K562 treated with DMSO at 1 percent for 12 hours (cell line): ENCODE data around the gene PREPL. TPM values are rescaled to one million over a fixed set of nuclear protein-coding genes. Genes with fewer than 3 reads are reported as not detected.

ENCODE experiments used
- total RNA-seq: library from RNA; unstranded; fragments of 300-600 nt; gene quantifications from 2 replicates; pipeline ENCODE4 v1.2.3, GENCODE V29; 2022; ENCODE audit not compliant: insufficient read depth

Gene PREPL
- total RNA-seq: 6.7 and 29.9 TPM in 2 replicates

GRCh38 chr2:44361330-44362206 is at the start of gene PREPL, which contains the start of gene CAMKMT:
Gene PREPL, minus strand, starts transcription at chr2:44361494. Its CDS starts 15,152 bp downstream, at chr2:44346342.
Gene CAMKMT, plus strand, starts transcription at chr2:44361947.

Other genes starting within 250 kb of the PREPL start
- 11.6 and 29.0 TPM in 2 replicates for gene PPM1B, start 192.6 kb downstream of the PREPL start, total RNA-seq
- gene SLC3A1, start 86.0 kb downstream of the PREPL start, total RNA-seq: not detected in 2 replicates
- 5.0 and 5.4 TPM in 2 replicates for gene CAMKMT, start 453 bp upstream of the PREPL start, total RNA-seq